ENCODE data around the gene TAF4.
A peak's percentile ranks its signal among the peaks of the same experiment; 100 is the strongest.

Gene TAF4, protein sequence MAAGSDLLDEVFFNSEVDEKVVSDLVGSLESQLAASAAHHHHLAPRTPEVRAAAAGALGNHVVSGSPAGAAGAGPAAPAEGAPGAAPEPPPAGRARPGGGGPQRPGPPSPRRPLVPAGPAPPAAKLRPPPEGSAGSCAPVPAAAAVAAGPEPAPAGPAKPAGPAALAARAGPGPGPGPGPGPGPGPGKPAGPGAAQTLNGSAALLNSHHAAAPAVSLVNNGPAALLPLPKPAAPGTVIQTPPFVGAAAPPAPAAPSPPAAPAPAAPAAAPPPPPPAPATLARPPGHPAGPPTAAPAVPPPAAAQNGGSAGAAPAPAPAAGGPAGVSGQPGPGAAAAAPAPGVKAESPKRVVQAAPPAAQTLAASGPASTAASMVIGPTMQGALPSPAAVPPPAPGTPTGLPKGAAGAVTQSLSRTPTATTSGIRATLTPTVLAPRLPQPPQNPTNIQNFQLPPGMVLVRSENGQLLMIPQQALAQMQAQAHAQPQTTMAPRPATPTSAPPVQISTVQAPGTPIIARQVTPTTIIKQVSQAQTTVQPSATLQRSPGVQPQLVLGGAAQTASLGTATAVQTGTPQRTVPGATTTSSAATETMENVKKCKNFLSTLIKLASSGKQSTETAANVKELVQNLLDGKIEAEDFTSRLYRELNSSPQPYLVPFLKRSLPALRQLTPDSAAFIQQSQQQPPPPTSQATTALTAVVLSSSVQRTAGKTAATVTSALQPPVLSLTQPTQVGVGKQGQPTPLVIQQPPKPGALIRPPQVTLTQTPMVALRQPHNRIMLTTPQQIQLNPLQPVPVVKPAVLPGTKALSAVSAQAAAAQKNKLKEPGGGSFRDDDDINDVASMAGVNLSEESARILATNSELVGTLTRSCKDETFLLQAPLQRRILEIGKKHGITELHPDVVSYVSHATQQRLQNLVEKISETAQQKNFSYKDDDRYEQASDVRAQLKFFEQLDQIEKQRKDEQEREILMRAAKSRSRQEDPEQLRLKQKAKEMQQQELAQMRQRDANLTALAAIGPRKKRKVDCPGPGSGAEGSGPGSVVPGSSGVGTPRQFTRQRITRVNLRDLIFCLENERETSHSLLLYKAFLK

DNA sequence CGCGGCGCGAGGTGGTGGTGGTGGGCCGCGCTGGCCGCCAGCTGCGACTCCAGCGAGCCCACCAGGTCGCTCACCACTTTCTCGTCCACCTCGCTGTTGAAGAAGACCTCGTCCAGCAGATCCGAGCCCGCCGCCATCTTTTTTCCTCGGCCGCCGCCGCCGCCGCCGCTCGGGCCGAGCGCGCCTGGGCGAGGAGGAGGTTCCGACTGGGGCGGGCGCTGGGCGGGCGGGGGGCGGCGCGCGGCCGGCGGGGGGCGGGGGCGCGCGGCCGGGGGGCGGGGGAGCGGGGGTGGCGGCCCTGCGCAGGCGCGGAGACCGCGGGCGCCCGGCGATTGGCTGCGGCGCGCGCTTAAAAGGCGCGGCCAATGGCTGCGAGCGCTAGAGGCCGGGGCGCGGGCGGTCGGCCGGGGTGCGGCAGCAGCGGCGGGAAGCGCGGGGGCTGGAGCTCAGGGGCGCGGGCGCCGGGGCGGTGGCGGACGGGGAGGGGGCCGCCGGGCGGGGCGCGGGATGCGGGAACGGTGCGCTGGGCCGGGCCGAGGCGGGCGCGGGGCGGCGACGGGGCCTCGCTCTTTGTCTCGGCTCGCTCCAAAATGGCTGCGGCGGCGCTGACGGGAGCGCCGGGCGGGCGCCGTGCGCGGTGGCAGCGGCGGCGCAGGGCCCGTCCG, at the start of gene TAF4:
TAF4 (minus strand) TSS at position 208 of the 665 bp plus-strand sequence; CDS start at position 137, 71 bp downstream.
- TF ChIP-seq, protein P1, sequence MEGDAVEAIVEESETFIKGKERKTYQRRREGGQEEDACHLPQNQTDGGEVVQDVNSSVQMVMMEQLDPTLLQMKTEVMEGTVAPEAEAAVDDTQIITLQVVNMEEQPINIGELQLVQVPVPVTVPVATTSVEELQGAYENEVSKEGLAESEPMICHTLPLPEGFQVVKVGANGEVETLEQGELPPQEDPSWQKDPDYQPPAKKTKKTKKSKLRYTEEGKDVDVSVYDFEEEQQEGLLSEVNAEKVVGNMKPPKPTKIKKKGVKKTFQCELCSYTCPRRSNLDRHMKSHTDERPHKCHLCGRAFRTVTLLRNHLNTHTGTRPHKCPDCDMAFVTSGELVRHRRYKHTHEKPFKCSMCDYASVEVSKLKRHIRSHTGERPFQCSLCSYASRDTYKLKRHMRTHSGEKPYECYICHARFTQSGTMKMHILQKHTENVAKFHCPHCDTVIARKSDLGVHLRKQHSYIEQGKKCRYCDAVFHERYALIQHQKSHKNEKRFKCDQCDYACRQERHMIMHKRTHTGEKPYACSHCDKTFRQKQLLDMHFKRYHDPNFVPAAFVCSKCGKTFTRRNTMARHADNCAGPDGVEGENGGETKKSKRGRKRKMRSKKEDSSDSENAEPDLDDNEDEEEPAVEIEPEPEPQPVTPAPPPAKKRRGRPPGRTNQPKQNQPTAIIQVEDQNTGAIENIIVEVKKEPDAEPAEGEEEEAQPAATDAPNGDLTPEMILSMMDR (IDR thresholded peaks at IDR 0.05; ENCODE audit: insufficient read depth, low read length, missing control alignments), result no peak
- H3K4me3 ChIP-seq (ENCODE audit: low read depth, low read length), result peak within 1 kb of the TSS; percentile 64
- no peak for DNase-seq (ENCODE audit: low read depth, low spot score)
- CTCF ChIA-PET, result interaction anchor here (1.3 to 1.4 kb wide), 2 partner anchors 40 to 61 kb away, joined by 3 to 6 read pairs; no protein-coding TSS in a partner anchor
- POLR2A ChIA-PET, result interaction anchor here (0.9 to 1.6 kb wide), 8 partner anchors 15 to 76 kb away, joined by 3 to 37 read pairs (median 5); partner anchors contain the start of gene LSM14B

DNA sequence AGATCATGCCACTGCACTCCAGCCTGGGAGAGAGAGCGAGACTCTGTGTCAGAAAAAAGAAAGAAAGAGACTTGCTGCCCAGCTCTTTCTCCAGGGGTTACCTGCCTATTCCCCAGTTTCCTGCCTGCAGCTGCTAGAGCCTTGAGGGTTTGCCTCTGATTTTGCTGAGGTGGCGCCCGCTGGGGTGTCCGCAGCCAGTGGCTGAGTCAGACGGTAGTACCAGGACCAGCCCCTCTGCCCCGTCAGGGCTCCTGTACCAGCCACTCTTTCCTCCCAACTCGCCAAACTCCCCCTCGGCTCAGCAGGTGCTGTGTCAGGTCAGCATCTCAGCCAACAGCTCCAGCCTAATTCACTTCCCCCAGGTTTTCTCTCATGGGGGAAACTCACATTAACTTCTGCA, 49.2 kb upstream of the TAF4 start:
- ChIA-PET POLR2A (no interaction called here), CTCF (interaction anchor here (0.6 to 1.3 kb wide), 2 partner anchors 20 to 517 kb away, joined by 3 read pairs; no protein-coding TSS in a partner anchor)
- no peak for DNase-seq (ENCODE audit: low read depth, low spot score)
- TF ChIP-seq, protein P1 (IDR thresholded peaks at IDR 0.05; ENCODE audit: insufficient read depth, low read length, missing control alignments), result no peak
- H3K4me3 ChIP-seq (ENCODE audit: low read depth, low read length), result no peak overlapping the region

DNA sequence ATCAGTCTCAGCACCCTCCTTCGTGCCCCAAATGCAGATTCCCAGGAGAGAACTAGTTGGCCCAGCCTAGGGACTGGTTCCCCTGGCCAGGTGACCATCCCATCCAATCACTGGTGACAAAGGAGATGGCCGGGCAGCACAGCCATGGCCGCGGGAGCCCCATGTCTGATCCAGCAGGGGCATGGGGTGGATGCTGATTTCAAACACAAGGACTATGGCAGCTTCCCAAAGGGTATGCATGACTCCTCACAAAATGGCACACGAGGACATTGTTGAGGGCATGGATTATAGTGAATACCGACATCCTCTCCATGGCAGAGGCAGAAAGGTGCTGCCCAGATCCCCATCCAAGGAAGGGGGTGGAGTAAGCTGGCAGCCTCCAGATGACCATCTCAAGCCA, 46.7 kb upstream of the TAF4 start:
- CTCF ChIA-PET, result no interaction called here
- no peak for DNase-seq (ENCODE audit: low read depth, low spot score)
- POLR2A ChIA-PET, result no interaction called here
- TF ChIP-seq, protein P1 (IDR thresholded peaks at IDR 0.05; ENCODE audit: insufficient read depth, low read length, missing control alignments), result no peak
- no peak overlapping the region for H3K4me3 ChIP-seq (ENCODE audit: low read depth, low read length)

DNA sequence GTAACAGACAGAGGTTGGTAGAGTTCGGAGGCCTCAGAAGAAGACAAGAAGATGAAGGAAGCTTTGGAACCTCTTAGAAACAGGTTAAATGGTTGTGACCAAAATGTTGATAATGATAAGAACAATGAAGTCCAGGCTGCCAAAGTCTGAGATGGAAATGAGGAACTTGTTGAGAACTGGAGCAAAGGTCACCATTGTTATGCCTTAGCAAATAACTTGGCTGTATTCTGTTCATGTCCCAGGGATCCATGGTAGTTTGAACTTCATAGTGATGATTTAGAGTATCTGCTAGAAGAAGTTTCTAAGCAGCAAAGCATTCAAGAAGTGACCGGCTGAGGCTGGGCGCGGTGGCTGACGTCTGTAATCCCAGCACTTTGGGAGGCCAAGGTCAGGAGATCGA, 45.5 kb upstream of the TAF4 start:
- CTCF ChIA-PET, result interaction anchor here (1.3 kb wide), 1 partner anchor 26 kb away, joined by 3 read pairs; no protein-coding TSS in a partner anchor
- POLR2A ChIA-PET, result no interaction called here
- no peak for DNase-seq (ENCODE audit: low read depth, low spot score)
- TF ChIP-seq, protein P1 (IDR thresholded peaks at IDR 0.05; ENCODE audit: insufficient read depth, low read length, missing control alignments), result no peak
- no peak overlapping the region for H3K4me3 ChIP-seq (ENCODE audit: low read depth, low read length)

DNA sequence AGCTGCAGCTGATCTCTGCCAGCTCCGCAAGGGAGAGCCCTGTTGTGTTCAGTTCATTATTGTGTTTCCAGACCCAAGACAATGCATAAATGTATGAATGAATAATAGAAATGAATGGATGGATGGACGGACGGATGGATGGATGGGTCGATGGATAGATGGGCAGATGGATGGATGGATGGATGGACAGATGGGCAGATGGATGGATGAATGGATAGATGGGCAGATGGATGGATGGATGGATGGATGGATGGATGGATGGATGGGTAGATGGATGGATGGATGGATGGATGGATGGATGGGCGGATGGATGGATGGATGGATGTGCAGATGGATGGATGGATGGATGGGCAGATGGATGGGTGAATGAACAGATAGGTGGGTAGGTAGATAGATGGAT, 39.9 kb upstream of the TAF4 start:
- CTCF ChIA-PET, result no interaction called here
- POLR2A ChIA-PET, result no interaction called here
- DNase-seq (ENCODE audit: low read depth, low spot score), result no peak
- TF ChIP-seq, protein P1 (IDR thresholded peaks at IDR 0.05; ENCODE audit: insufficient read depth, low read length, missing control alignments), result no peak
- H3K4me3 ChIP-seq (ENCODE audit: low read depth, low read length), result no peak overlapping the region
